ENCODE results near the gene ZMIZ1.

DNA sequence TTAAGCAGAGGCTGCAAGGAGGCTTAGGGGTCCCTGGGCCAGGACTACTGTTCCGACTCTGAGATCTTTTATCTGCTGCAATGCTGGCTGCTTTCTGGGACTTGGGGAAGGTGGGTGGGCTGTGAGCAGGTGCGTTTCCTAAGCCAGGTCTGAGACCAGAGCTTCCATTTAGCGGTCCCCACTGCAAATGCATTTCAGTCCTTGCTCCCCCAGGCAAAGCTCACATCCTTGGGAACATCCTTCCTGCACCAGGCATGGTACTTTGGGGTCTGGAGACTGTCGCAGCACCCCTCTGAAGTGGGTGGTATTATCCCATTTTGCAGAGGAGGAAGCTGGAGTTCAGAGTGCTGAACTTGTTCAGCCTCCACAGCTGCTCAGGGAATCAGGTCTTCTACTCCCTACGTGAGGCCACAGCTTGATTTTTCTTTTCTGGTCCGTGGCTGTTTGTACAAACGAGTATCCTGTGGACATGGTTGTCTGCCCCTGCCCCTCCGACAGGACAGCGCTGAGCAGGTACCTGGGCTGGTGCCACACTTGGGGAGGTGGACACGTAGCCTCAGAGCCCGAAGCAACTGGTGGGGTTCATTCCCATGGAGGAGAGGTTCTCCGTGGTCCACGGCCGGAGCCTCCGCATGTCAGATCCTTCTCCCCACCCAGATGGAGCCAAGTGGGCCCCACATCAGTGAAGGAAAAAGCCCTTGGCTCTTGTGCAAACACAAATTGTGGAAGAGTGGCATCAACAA lies 20.0 kb downstream of the ZMIZ1 start:
- TF ChIP-seq, protein P1, sequence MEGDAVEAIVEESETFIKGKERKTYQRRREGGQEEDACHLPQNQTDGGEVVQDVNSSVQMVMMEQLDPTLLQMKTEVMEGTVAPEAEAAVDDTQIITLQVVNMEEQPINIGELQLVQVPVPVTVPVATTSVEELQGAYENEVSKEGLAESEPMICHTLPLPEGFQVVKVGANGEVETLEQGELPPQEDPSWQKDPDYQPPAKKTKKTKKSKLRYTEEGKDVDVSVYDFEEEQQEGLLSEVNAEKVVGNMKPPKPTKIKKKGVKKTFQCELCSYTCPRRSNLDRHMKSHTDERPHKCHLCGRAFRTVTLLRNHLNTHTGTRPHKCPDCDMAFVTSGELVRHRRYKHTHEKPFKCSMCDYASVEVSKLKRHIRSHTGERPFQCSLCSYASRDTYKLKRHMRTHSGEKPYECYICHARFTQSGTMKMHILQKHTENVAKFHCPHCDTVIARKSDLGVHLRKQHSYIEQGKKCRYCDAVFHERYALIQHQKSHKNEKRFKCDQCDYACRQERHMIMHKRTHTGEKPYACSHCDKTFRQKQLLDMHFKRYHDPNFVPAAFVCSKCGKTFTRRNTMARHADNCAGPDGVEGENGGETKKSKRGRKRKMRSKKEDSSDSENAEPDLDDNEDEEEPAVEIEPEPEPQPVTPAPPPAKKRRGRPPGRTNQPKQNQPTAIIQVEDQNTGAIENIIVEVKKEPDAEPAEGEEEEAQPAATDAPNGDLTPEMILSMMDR (conservative IDR thresholded peaks at IDR 0.05) = no peak
- TF ChIP-seq ZFX (IDR thresholded peaks at IDR 0.05) = no peak
